GM12873 (cell line): ENCODE measurements around the gene RUNX3.

ENCODE experiments used
- CTCF ChIP-seq: IDR thresholded peaks from 2 replicates; pipeline ENCODE4 v1.5.1; 2012; ENCODE audit warnings: low read depth, mild to moderate bottlenecking, moderate library complexity, low read length, control low read depth; ENCODE audit not compliant: insufficient read depth; ENCODE audit errors: missing control alignments

Gene RUNX3

DNA sequence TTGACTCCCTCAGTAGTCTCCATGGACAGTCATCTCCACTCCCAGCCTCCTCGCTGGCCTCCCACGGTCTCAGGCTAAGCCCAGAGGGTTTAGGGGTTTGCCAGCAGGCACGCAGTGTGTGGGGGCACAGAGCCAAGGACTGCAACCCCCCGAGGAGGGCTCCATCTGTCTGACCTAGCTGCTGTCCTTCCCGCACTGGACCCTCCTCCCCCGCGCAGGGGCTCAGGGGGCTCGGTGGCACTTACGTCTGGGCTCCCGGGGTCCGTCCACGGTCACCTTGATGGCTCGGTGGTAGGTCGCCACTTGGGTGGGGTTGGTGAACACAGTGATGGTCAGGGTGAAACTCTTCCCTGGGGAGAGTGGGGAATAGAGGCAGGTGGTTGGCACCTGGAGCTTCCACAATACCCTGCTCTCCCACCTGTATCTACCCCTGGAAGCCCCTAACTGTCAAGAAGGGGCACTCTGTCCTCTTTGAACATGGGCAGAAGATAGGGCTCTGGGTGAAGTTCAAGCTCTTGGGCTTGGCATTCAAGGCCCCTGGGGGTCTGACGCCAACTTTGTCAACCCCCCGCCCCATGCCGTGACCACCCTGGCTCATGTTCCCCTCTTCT lies 11.0 kb downstream of the RUNX3 start:
- no peak for TF ChIP-seq CTCF

DNA sequence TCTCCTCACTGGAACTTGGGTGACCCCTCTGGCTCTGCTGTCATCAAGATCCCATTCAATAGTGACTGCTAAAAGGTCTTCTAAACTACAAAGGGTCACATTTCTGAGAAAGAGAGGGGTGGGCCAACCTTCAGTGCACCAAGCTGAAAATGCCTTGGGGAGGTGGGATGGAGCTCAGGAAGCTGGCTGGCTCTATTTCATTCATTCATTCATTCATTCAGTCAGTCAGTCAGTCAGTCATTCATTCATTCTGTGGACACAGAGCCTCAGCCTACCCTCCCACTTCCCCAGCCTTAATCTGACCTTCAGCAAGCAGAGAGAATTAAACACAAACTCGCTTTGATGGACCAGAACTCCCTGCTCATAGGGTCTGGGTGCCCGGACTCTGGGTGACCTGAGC lies 11.7 kb downstream of the RUNX3 start:
- TF ChIP-seq CTCF, result no peak

GRCh38 chr1:24917327-24918074 lies 12.6 kb downstream of the RUNX3 start:
- no peak for TF ChIP-seq CTCF

DNA sequence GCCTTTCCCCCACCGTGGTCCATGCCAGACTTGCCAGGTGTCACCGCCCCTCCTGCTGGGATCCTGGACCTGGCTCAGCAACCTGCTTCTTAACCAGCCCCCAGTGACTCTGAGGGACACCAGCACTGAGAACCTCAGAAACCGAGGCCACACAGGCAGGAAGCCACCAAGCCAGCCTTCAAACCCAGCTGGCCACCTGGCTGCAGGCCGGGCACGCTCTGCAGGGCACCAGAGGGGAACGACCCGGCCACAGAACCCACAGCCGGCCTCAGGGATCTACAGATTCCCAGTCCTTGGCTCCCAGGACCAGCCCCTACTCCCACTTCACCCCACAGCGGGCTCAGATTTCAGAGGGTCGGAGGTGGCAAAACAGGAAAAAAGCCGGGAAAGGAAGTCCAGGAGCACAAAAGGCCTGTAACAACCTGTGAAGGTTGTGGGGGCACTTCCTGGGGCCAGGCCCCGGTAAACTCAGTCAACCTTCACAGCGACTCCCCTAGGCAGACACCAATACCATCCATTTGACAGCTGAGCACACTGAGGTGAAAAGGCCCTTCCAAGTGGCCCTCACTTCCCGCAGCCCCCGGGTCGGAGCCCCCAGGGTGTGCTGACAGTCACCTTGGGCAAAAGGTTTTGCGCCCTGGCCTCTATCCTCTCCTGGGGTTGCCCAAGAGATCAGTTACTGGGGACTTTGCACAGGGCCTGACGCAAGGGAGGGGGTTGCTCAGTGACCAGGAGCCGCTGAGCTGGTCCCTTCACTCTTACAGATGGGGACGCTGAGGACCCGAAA lies 14.1 kb downstream of the RUNX3 start:
- no peak for TF ChIP-seq CTCF

GRCh38 chr1:24914226-24915069 lies 15.6 kb downstream of the RUNX3 start:
- TF ChIP-seq CTCF, result no peak

DNA sequence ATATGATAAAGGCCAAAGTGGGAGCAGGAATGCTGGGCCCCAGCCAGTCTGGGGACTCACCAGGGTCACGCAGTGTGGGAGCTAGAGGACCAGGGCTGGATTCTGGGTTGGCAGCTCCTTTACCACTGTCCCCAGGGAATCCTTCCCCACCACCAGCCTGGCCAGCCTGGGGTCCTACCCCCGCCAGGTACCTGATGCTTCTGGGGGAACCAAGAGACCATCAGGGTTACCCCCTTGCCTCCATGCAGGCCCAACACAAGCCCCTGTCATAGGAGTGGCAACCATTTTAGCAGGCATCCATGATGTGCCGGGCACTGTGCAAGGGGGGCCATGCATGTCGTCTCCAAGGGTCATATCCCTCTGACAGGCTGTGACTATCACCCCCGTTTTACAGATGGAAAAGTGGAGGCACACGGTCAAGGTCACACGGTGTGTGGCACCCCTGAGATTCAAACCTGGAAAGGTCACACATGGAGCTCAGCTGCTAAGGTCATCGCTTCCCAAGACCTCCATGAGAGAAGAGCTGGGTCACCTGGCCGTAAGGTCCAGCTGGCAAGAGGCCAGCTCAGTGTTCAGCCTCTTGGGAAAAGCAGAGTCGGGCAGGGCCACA lies 16.4 kb downstream of the RUNX3 start:
- no peak for TF ChIP-seq CTCF

GRCh38 chr1:24913274-24913604 lies 16.8 kb downstream of the RUNX3 start:
- TF ChIP-seq CTCF, result no peak
